ENCODE data around the gene SETD9. TPM values are rescaled to one million over a fixed set of nuclear protein-coding genes. Genes with fewer than 3 reads are reported as not detected.

The SETD9 gene
- total RNA-seq, 1 experiment from 2014 or later: 10.1 TPM

DNA sequence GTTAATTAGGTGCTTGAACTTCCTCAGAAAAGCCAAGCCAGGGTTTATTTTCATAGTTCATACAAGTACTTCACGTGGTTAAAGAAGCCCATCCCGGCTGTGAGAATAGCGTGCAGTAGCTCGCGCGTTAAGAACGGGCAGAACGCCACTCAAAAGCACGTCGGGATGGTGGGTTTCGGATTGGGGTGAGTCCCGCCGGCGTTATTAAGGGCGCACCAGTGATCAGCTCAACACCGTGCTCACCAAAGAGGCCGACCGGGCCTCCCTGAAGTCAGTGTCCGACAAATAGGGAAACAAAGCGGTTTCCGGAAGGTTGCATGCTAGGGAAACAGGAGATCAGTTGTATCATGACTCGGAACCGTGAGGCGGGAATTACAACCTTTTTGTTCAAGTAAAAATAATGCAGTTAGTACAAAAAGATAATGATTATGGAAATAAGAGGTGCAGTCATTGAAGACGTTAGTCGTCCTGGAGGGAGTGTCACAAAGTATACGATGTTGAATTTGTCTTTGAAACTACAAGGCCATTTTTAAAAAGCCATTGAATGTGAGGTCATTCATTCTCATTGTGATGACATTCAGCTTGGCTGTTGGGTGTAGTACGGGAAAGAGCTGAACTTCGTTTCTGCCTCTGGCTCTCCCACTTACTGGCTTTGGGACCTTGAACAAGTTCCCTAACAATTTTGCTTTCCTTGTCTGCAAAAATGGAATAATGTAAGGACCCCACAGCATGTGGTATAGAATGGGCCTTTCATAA, 992 bp downstream of the SETD9 start:
- peak; percentile 9 for DNase-seq
- no peaks in the 10 kb centered on the region for H3K36me3 ChIP-seq (replicated peaks; ENCODE audit: control insufficient read depth, insufficient read depth, low read length)
- H3K27me3 ChIP-seq (ENCODE audit: control insufficient read depth, insufficient read depth, low read length): no peaks in the 10 kb centered on the region
- H3K4me3 ChIP-seq (ENCODE audit: insufficient read depth, low read depth, low read length): peak overlapping the region; percentile 78

DNA sequence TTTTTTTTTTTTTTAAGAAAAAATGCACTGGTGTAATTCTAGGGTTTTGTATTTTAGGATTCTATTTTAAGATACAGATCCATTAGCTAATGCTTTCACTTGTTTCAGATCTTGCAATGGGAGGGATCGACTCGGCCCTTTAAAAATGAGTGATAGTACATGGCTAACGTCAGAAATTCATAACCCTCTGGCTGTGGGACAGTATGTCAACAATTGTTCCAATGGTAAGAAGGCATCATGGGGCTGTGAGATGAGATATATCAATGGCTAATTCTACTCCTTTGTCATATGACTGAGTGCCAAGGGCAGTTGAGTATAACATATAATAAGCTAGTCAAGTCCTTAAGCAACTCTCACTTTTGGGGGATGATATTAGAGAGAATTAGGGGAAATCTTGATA, 4.4 kb downstream of the SETD9 start:
- no peak for DNase-seq
- H3K36me3 ChIP-seq (replicated peaks; ENCODE audit: control insufficient read depth, insufficient read depth, low read length): peaks cover 2% of the 10 kb centered on the region; the same call in 1 of the 2 replicates

DNA sequence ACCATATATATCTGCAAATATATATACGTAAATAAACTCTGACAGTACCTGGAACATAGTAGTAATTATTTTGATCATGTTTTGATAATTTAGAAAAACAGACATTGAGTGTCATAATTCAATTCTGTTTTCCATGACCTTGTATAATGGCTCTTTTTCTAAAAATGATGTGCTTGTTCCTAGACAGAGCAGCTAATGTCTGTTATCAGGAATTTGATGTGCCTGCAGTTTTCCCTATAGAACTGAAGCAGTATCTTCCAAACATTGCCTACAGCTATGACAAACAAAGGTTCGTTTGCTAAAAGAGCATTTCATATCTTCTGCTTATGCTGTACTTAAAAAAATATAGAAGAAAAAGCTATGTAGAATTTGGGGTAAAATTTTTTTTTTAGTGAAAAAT, 5.3 kb downstream of the SETD9 start:
- H3K4me3 ChIP-seq (ENCODE audit: insufficient read depth, low read depth, low read length): no peak overlapping the region
- H3K27me3 ChIP-seq (ENCODE audit: control insufficient read depth, insufficient read depth, low read length): no peaks in the 10 kb centered on the region

More for the DNA sequence above, 4.4 kb downstream of the SETD9 start:
- Histone ChIP-seq H3K27me3 (ENCODE audit: control insufficient read depth, insufficient read depth, low read length) (no peaks in the 10 kb centered on the region), H3K4me3 (ENCODE audit: insufficient read depth, low read depth, low read length) (no peak overlapping the region)

DNA sequence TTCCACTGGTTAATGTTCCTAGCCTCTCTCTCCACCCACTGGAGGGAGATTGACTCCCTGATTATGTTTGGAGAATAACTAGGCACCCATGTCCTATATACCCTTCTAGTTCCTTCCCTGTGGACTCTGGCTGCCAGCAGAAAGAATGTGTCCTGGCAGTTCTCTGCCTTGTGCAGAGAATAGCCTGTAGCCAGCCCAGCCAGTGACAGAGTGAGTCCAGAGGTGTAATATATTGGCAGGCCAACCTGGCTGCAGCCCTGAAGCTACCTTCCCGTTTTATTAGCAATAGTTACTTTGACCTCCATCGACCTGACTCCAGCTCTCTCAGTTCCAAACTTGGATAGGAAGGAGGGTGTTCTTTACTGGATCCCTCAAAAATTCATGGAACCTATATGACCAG, 8.1 kb downstream of the SETD9 start:
- no peak overlapping the region for H3K4me3 ChIP-seq (ENCODE audit: insufficient read depth, low read depth, low read length)

More for the DNA sequence above, 5.3 kb downstream of the SETD9 start:
- DNase-seq: no peak
- H3K36me3 ChIP-seq (replicated peaks; ENCODE audit: control insufficient read depth, insufficient read depth, low read length): peaks cover 2% of the 10 kb centered on the region; the same call in 1 of the 2 replicates

DNA sequence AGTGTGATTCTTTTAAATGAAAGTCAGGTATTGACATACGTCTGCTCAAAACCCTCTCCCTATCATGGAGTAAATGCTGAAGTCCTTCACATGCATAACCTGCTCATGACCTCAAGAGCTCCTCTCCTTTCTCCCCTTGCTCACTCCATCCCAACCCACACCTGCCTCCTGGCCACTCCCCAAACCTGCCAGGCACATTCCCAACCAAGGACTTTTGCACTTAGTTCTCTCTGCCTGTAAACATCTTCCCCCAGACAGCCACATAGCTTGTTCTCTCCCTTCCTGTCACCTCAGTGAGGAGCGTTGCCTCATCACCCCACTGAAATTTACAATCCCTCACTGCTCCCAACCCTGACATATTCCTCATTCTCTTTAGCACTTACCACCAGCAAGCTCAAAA, 8.7 kb downstream of the SETD9 start:
- DNase-seq: no peak
- Histone ChIP-seq H3K4me3 (ENCODE audit: insufficient read depth, low read depth, low read length) (no peak overlapping the region), H3K36me3 (replicated peaks; ENCODE audit: control insufficient read depth, insufficient read depth, low read length) (peaks cover 7% of the 10 kb centered on the region), H3K27me3 (ENCODE audit: control insufficient read depth, insufficient read depth, low read length) (no peaks in the 10 kb centered on the region)

More for the DNA sequence above, 8.1 kb downstream of the SETD9 start:
- Histone ChIP-seq H3K36me3 (replicated peaks; ENCODE audit: control insufficient read depth, insufficient read depth, low read length) (peaks cover 2% of the 10 kb centered on the region), H3K27me3 (ENCODE audit: control insufficient read depth, insufficient read depth, low read length) (no peaks in the 10 kb centered on the region)
- no peak for DNase-seq

DNA sequence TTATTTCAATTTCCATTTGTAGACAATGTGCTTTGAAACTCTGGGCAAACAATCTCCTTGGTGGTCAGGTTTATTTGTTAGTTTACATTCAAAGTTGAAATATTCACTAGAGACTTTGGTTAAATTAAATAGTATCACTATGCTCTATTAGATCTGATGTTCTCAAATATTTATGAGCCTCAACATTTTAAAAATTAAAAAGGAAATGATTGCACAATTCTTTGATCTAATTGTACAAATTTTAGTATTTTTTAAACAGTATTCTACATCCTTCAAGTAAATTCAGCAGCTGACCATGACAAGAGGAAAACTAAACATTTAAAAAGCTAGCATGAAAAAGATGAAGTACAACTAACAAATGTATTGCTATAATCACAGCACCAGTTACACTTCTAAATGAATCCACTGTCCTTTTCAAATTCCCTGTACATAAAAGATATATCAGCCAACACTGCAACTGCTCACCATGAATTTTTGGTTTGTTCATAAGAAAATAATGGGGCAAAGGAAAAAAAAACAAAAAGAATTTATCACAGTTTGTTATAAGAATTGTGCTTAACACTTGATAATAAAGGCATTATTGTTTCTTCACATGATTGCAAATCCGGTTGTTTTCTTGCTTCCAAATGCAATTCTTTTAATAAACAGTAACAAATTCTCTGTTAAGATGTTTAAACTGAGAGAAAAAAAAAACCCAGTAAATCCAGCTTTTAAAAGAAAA, 10.7 kb downstream of the SETD9 start:
- DNase-seq: no peak
- no peaks in the 10 kb centered on the region for H3K27me3 ChIP-seq (ENCODE audit: control insufficient read depth, insufficient read depth, low read length)
- peaks cover 17% of the 10 kb centered on the region for H3K36me3 ChIP-seq (replicated peaks; ENCODE audit: control insufficient read depth, insufficient read depth, low read length)
- no peak overlapping the region for H3K4me3 ChIP-seq (ENCODE audit: insufficient read depth, low read depth, low read length)

DNA sequence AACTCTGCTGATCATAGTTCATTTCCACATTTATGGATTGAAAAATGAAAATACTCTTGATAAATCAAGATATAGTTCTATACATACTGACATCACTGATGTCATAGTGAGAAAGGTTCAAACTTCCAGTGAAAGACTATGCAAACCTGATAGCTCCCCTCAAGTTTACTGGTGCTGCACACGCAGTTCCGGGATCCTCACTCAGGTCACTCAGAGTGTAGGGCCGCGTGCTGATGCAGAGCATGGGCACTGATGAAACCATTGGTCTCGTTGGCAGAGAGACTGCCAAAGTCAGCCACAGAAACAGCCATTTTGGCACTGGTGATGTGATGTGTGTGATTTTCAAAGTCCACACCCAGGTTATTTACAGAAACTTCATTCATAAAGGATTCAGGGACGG, 13.5 kb downstream of the SETD9 start:
- H3K36me3 ChIP-seq (replicated peaks; ENCODE audit: control insufficient read depth, insufficient read depth, low read length): peaks cover 18% of the 10 kb centered on the region

DNA sequence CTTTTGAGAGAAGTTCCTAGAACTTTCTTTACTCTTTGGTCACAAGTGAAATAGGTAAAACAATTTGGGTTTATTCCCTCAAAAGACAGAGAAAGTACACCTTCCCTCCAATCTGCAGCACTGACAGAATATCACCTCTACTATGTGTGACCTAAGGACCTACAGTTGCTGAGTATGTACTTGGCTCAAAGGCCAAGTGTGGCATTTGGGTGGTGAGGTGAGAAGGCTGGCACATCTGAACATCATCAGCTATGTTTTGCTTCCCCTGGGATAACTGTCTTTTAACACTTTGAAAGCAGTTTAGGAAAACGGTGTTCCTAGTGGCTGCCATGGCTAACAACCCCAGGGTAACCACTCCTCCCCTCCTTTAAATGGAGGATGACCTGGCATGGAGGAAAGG, 24.9 kb downstream of the SETD9 start:
- H3K4me3 ChIP-seq (ENCODE audit: insufficient read depth, low read depth, low read length): no peak overlapping the region
- no peaks in the 10 kb centered on the region for H3K27me3 ChIP-seq (ENCODE audit: control insufficient read depth, insufficient read depth, low read length)
- no peak for DNase-seq
- H3K36me3 ChIP-seq (replicated peaks; ENCODE audit: control insufficient read depth, insufficient read depth, low read length): peaks cover 32% of the 10 kb centered on the region

More for the DNA sequence above, 13.5 kb downstream of the SETD9 start:
- Histone ChIP-seq H3K4me3 (ENCODE audit: insufficient read depth, low read depth, low read length) (no peak overlapping the region), H3K27me3 (ENCODE audit: control insufficient read depth, insufficient read depth, low read length) (no peaks in the 10 kb centered on the region)
- DNase-seq: no peak

DNA sequence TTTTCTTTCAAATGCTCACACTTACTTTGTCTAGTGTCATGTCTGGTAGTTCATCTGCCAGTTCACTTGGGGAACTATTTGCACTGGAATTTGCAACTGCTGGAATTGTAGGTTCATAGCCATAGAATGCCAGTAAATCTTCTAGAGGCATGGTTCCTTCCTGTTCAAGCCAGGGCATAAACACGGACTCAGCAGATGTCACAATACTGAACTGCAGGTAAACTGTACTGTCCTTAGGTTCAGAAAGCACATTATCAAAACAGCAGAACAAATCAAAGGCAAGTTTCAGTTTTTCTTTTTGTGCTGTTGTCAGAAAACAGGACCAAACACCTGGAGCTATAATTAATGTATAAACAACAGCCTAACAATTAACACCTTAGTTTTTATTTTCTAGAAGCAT, 29.5 kb downstream of the SETD9 start:
- no peaks in the 10 kb centered on the region for H3K27me3 ChIP-seq (ENCODE audit: control insufficient read depth, insufficient read depth, low read length)
- DNase-seq: no peak
- H3K36me3 ChIP-seq (replicated peaks; ENCODE audit: control insufficient read depth, insufficient read depth, low read length): peaks cover 47% of the 10 kb centered on the region
- no peak overlapping the region for H3K4me3 ChIP-seq (ENCODE audit: insufficient read depth, low read depth, low read length)

DNA sequence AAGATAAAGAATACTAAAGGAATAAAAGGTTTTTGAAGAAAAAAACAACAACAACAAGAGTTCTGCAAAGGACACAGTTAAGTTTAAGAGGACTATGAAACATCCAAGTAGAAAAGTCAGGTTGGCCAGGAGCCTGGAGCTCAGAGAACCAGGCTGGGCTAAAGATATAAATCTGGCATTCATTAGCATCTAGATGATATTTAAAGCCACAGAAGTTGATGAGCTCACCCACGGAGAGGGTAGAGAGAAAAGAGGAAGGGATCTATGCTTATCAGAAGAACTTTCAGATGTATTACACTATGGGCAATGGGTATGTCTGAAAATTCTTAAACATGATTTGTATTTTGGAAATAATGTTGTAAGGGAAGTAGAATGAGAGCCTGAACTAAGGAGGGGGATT, 32.6 kb downstream of the SETD9 start:
- no peaks in the 10 kb centered on the region for H3K27me3 ChIP-seq (ENCODE audit: control insufficient read depth, insufficient read depth, low read length)
- H3K36me3 ChIP-seq (replicated peaks; ENCODE audit: control insufficient read depth, insufficient read depth, low read length): peaks cover 34% of the 10 kb centered on the region
- no peak overlapping the region for H3K4me3 ChIP-seq (ENCODE audit: insufficient read depth, low read depth, low read length)
- no peak for DNase-seq

DNA sequence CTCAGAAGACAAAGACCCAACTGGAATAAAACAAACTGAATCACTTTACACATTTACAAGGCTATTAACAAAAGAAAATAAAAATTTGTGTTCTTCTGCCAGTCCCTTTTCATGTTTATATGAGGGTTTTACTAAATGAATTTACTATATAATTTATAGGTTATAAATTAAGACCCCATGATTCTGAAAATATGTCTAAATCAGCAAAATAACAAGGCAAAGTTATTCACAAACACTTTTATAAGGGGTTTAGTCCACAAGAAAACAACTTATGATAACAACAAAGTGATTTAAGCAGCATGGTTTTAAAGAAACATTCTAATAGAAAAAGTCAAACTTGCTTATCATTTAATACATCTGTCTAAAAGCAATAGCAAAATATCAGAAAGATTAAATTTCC, 37.7 kb downstream of the SETD9 start:
- no peak overlapping the region for H3K4me3 ChIP-seq (ENCODE audit: insufficient read depth, low read depth, low read length)
- H3K36me3 ChIP-seq (replicated peaks; ENCODE audit: control insufficient read depth, insufficient read depth, low read length): peaks cover 9% of the 10 kb centered on the region
- H3K27me3 ChIP-seq (ENCODE audit: control insufficient read depth, insufficient read depth, low read length): no peaks in the 10 kb centered on the region
- DNase-seq: no peak

DNA sequence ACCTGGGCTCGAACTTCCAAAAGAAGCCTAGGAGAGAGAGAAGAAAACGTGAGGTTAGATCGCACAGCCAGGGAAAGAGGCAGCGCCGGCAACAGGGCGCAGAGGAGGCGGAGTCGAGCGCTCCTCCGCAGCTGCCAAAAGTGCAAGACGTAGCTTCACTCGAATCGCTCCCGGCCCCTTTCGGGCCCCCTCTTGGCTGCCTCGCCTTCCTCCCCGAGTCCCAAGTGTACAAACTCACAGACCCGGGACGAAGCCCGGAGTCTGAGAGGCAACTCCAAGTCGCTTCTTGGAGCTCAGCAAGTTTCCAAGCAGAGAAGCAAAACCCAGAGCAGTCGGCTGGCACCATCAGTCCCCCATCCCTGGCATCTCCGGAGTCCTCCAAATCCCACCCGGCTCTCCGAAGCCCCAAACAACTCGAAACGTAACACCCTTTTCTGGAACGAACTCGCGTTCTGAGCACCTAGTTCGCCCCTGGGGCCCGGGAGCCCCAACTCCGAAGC, 41.3 kb downstream of the SETD9 start:
- Histone ChIP-seq H3K36me3 (replicated peaks; ENCODE audit: control insufficient read depth, insufficient read depth, low read length) (peaks cover 2% of the 10 kb centered on the region), H3K27me3 (ENCODE audit: control insufficient read depth, insufficient read depth, low read length) (peaks cover 10% of the 10 kb centered on the region; the same call in 1 of the 2 replicates), H3K4me3 (ENCODE audit: insufficient read depth, low read depth, low read length) (peak overlapping the region; percentile 78)
- peak; percentile 68 for DNase-seq

DNA sequence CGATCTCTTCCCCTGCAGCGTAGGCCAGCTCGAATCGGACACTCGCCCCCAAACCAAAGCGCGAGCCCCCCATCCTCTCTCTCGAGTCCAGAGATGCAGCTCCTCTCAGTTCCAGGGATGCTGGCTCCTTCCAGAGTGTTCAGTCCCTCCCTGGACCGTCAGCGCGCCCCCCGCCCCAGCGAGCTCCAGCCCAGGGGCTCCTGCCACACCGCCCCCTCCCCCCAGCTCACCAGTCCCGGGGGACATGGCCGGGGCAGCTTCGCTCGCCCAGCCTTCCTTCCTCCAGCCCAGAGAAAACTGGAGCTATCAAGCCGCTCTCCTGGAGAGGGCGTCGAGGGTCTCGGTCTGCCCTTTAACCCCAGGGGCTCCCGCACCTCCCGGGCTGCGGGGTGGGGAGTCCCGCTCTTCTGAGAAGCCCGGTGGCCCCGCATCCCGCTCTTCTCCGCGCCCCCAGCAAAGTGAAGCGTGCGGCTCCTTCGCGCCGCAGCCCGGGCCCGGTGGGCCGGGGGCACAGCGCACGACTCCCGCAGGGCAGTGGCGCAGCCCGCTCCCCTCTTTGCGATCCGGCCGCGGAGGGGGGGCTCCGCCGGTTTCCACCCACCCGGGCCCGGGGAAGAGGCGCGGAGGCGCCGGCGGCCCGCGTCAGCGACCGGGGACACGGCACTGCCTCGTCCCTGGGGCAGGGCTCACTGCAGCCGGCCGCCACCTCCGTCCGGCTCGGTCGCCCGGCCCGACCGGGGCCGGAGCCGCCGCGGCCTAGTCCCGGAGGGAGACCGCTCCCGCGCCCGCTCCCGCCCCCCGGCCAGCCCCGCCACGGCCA, 41.9 kb downstream of the SETD9 start:
- Histone ChIP-seq H3K4me3 (ENCODE audit: insufficient read depth, low read depth, low read length) (peak overlapping the region; percentile 78), H3K36me3 (replicated peaks; ENCODE audit: control insufficient read depth, insufficient read depth, low read length) (peaks cover 2% of the 10 kb centered on the region), H3K27me3 (ENCODE audit: control insufficient read depth, insufficient read depth, low read length) (peaks cover 10% of the 10 kb centered on the region; the same call in 1 of the 2 replicates)
- DNase-seq: peak; percentile 82

DNA sequence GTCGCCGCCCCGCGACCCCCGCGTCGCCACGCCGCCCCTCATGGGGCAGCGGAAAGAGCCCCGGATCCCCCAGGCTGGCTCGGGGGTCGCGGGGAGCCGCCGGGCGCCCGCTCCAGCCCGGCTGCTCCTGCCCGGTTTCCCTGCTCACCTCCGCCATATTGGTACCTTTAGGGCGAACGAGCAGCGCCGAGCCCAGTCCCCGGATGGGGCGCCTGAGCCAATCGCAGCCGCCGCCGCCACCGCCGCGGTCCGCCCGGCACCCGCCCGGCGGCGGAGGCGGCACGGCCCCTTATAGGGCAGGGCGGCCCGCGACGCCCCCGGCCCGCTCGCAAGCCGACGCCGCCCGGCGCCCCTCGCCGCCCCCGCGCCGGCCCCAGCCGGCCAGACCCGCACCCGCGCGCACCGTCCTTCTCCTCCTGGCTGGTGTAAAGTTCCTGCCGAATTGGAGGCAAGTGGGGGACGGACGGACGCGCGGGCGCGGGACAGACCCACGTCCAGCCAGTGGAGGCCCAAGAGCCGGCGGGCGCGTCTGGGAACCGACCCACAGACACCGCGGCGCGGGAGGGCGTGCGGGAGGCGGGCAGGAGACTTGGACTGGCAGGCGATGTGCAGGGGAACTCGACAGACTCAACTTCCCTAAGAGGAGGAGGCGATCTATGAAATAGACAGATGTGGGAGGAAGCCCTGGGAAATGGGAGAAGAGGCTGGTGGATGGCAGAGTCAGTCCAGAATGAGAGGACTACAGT, 42.7 kb downstream of the SETD9 start, which contains the start of gene MIER3:
Gene MIER3 (minus strand): TSS at position 178 of the 746 bp plus-strand sequence. CDS start 21 bp downstream, at position 157.
- peak; percentile 95 for DNase-seq
- H3K27me3 ChIP-seq (ENCODE audit: control insufficient read depth, insufficient read depth, low read length): peaks cover 10% of the 10 kb centered on the region; the same call in 1 of the 2 replicates
- H3K4me3 ChIP-seq (ENCODE audit: insufficient read depth, low read depth, low read length): peak within 1 kb of the TSS; percentile 78
- peaks cover 2% of the 10 kb centered on the region for H3K36me3 ChIP-seq (replicated peaks; ENCODE audit: control insufficient read depth, insufficient read depth, low read length)

Data from H7 (cell line).